Activated T-helper 17 cell treated with anti-CD3 and anti-CD28 coated beads, Interleukin-2, amount 50 U/mL, for 72 hours (primary cell): ENCODE measurements around the gene SLC24A1. TPM values are rescaled to one million over a fixed set of nuclear protein-coding genes. Genes with fewer than 3 reads are reported as not detected.
"Not testable (repeated sequence)": the region's sequence is repeated elsewhere in the genome, so short reads cannot be mapped to it uniquely, and the experiment has no call there.

Source experiments
- ATAC-seq: fragments of 150-1000 bp; cut with Tn5 transposase; replicated peaks from 2 replicates; pipeline ENCODE4 v1.10.0; 2021; ENCODE audit warnings: mild to moderate bottlenecking, moderate library complexity
- H3K27ac Mint-ChIP-seq: one replicate; pipeline ENCODE4 v1.8.0; 2022; ENCODE audit warnings: mixed read lengths
- H3K27me3 Mint-ChIP-seq: one replicate; pipeline ENCODE4 v1.8.0; 2022; ENCODE audit warnings: mixed read lengths
- H3K36me3 Mint-ChIP-seq: one replicate; pipeline ENCODE4 v1.8.0; 2022; ENCODE audit warnings: low read depth, mild to moderate bottlenecking, mixed read lengths
- H3K4me1 Mint-ChIP-seq: one replicate; pipeline ENCODE4 v1.8.0; 2022; ENCODE audit warnings: mixed read lengths
- H3K4me3 Mint-ChIP-seq: one replicate; pipeline ENCODE4 v1.8.0; 2022; ENCODE audit warnings: mild to moderate bottlenecking, mixed read lengths
- H3K9me3 Mint-ChIP-seq: one replicate; pipeline ENCODE4 v1.8.0; 2022; ENCODE audit warnings: mixed read lengths
- total RNA-seq, 2 donors: library from RNA; stranded (reverse); gene quantifications; one replicate each; pipeline ENCODE4 v1.2.3, GENCODE V29; 2022

Gene SLC24A1
- total RNA-seq, 2 donors from 2014 or later = 2.9 to 3.3 TPM

GRCh38 chr15:65610871-65611718, 10.6 kb upstream of the SLC24A1 start, which contains the start of gene INTS14:
INTS14 (minus strand) TSS chr15:65611131; CDS start chr15:65607380, 3,751 bp downstream.
- H3K27ac Mint-ChIP-seq = peak within 1 kb of the TSS; percentile 98
- peak; percentile 99 for ATAC-seq
- peaks cover 13% of the 10 kb centered on the region for H3K36me3 Mint-ChIP-seq

GRCh38 chr15:65611888-65612615, 9.7 kb upstream of the SLC24A1 start:
- Mint-ChIP-seq H3K36me3 (peaks cover 6% of the 10 kb centered on the region), H3K4me1 (peaks cover 13% of the 10 kb centered on the region), H3K27ac (peak overlapping the region; percentile 98), H3K4me3 (peak overlapping the region; percentile 97), H3K27me3 (no peaks in the 10 kb centered on the region), H3K9me3 (no peaks in the 10 kb centered on the region)
- no peak for ATAC-seq

More at GRCh38 chr15:65610871-65611718, 10.6 kb upstream of the SLC24A1 start, which contains the start of gene INTS14:
- Mint-ChIP-seq H3K9me3 (no peaks in the 10 kb centered on the region), H3K4me3 (peak within 1 kb of the TSS; percentile 97), H3K4me1 (peaks cover 13% of the 10 kb centered on the region), H3K27me3 (no peaks in the 10 kb centered on the region)

- Mint-ChIP-seq H3K27me3 (no peaks in the 10 kb centered on the region), H3K36me3 (peaks cover under 1% of the 10 kb centered on the region), H3K4me1 (peaks cover 13% of the 10 kb centered on the region), H3K4me3 (peak overlapping the region; percentile 97), H3K27ac (peak overlapping the region; percentile 98), H3K9me3 (no peaks in the 10 kb centered on the region)
- peak; percentile 13 for ATAC-seq
Measured at GRCh38 chr15:65612616-65612946, 9.2 kb upstream of the SLC24A1 start.

GRCh38 chr15:65612949-65613744, 8.6 kb upstream of the SLC24A1 start:
- Mint-ChIP-seq H3K27ac (peak overlapping the region; percentile 98), H3K36me3 (no peaks in the 10 kb centered on the region), H3K4me1 (peaks cover 13% of the 10 kb centered on the region), H3K27me3 (no peaks in the 10 kb centered on the region), H3K4me3 (no peak overlapping the region), H3K9me3 (no peaks in the 10 kb centered on the region)
- ATAC-seq = no peak

- not testable (repeated sequence) for H3K4me3 Mint-ChIP-seq, H3K9me3 Mint-ChIP-seq, H3K27ac Mint-ChIP-seq, H3K27me3 Mint-ChIP-seq, ATAC-seq, H3K36me3 Mint-ChIP-seq, H3K4me1 Mint-ChIP-seq
Measured at GRCh38 chr15:65615887-65616286, 5.9 kb upstream of the SLC24A1 start.

- no peaks in the 10 kb centered on the region for H3K4me1 Mint-ChIP-seq
- H3K36me3 Mint-ChIP-seq = no peaks in the 10 kb centered on the region
- no peak overlapping the region for H3K27ac Mint-ChIP-seq
- no peak for ATAC-seq
- H3K27me3 Mint-ChIP-seq = no peaks in the 10 kb centered on the region
- H3K4me3 Mint-ChIP-seq = no peak overlapping the region
- H3K9me3 Mint-ChIP-seq = no peaks in the 10 kb centered on the region
Measured at GRCh38 chr15:65618560-65619109, 3.1 kb upstream of the SLC24A1 start.

GRCh38 chr15:65619626-65620290, 2.0 kb upstream of the SLC24A1 start:
- ATAC-seq = no peak
- H3K9me3 Mint-ChIP-seq = no peaks in the 10 kb centered on the region
- H3K36me3 Mint-ChIP-seq = no peaks in the 10 kb centered on the region
- no peaks in the 10 kb centered on the region for H3K27me3 Mint-ChIP-seq
- no peaks in the 10 kb centered on the region for H3K4me1 Mint-ChIP-seq
- H3K4me3 Mint-ChIP-seq = no peak overlapping the region
- no peak overlapping the region for H3K27ac Mint-ChIP-seq

GRCh38 chr15:65620833-65621232, 905 bp upstream of the SLC24A1 start:
- no peak for ATAC-seq
- Mint-ChIP-seq H3K36me3 (no peaks in the 10 kb centered on the region), H3K4me3 (no peak overlapping the region), H3K9me3 (no peaks in the 10 kb centered on the region), H3K4me1 (no peaks in the 10 kb centered on the region), H3K27me3 (no peaks in the 10 kb centered on the region), H3K27ac (no peak overlapping the region)

GRCh38 chr15:65623103-65623502, 1.4 kb downstream of the SLC24A1 start:
- Mint-ChIP-seq H3K36me3 (no peaks in the 10 kb centered on the region), H3K4me3 (no peak overlapping the region), H3K27me3 (no peaks in the 10 kb centered on the region)

GRCh38 chr15:65626856-65627255, 5.1 kb downstream of the SLC24A1 start:
- no peak overlapping the region for H3K27ac Mint-ChIP-seq
- peaks cover 7% of the 10 kb centered on the region for H3K4me1 Mint-ChIP-seq
- no peaks in the 10 kb centered on the region for H3K27me3 Mint-ChIP-seq
- ATAC-seq = no peak
- H3K9me3 Mint-ChIP-seq = no peaks in the 10 kb centered on the region
- H3K4me3 Mint-ChIP-seq = no peak overlapping the region
- H3K36me3 Mint-ChIP-seq = no peaks in the 10 kb centered on the region

More at GRCh38 chr15:65623103-65623502, 1.4 kb downstream of the SLC24A1 start:
- Mint-ChIP-seq H3K27ac (no peak overlapping the region), H3K9me3 (no peaks in the 10 kb centered on the region), H3K4me1 (no peaks in the 10 kb centered on the region)
- no peak for ATAC-seq

GRCh38 chr15:65629548-65629947, 7.8 kb downstream of the SLC24A1 start:
- no peak for ATAC-seq
- no peaks in the 10 kb centered on the region for H3K36me3 Mint-ChIP-seq
- no peak overlapping the region for H3K4me3 Mint-ChIP-seq
- no peak overlapping the region for H3K27ac Mint-ChIP-seq
- H3K4me1 Mint-ChIP-seq = peaks cover 7% of the 10 kb centered on the region
- no peaks in the 10 kb centered on the region for H3K27me3 Mint-ChIP-seq
- no peaks in the 10 kb centered on the region for H3K9me3 Mint-ChIP-seq

- no peaks in the 10 kb centered on the region for H3K9me3 Mint-ChIP-seq
- peak; percentile 75 for ATAC-seq
- peak overlapping the region; percentile 6 for H3K4me3 Mint-ChIP-seq
- no peak overlapping the region for H3K27ac Mint-ChIP-seq
- H3K27me3 Mint-ChIP-seq = no peaks in the 10 kb centered on the region
- no peaks in the 10 kb centered on the region for H3K36me3 Mint-ChIP-seq
- peaks cover 7% of the 10 kb centered on the region for H3K4me1 Mint-ChIP-seq
Measured at GRCh38 chr15:65630760-65631159, 9.0 kb downstream of the SLC24A1 start.

GRCh38 chr15:65631503-65631902, 9.8 kb downstream of the SLC24A1 start:
- no peak for ATAC-seq
- Mint-ChIP-seq H3K27me3 (no peaks in the 10 kb centered on the region), H3K36me3 (no peaks in the 10 kb centered on the region), H3K9me3 (no peaks in the 10 kb centered on the region), H3K4me3 (peak overlapping the region; percentile 6), H3K4me1 (peaks cover 7% of the 10 kb centered on the region), H3K27ac (no peak overlapping the region)
